K562 (cell line): ENCODE data around the gene GRK1. TPM values are rescaled to one million over a fixed set of nuclear protein-coding genes. Genes with fewer than 3 reads are reported as not detected.

Experiments
- ATAC-seq: fragments of 200-7000 bp; cut with Tn5 transposase; 3 replicates; pipeline ENCODE4 v1.9.1; 2020; ENCODE audit warnings: moderate library complexity
- BruUV-seq: library from RNA; stranded (reverse); fragments of 400-500 nt; replicated peaks from 2 replicates; lab custom pipeline; 2021; lab: Mats Ljungman, UMichigan
- CTCF ChIA-PET: fragments of 300-600 bp; formaldehyde crosslinking; extraction: SDS; loops from one replicate; lab custom pipeline; 2021; ENCODE audit warnings: low intra/inter-chr PET ratio; lab: Yijun Ruan, JAX
- POLR2A ChIA-PET: fragments of 300-600, 350-650 bp; sonication (Branson Sonifier 250); formaldehyde crosslinking; extraction: SDS; loops from one replicate; lab custom pipeline; 2021; ENCODE audit warnings: antibody characterized with exemption, inconsistent platforms; lab: Yijun Ruan, JAX
- DNase-seq, 4 experiments: peaks; one replicate each; pipeline versions ENCODE4 v3.0.0 to v3.0.0-alpha.2; 2011 to 2018; ENCODE audit warnings: low spot score in 3 of 4, mixed read lengths in 3 of 4; ENCODE audit errors: extremely low read depth in 1 of 4
- FAIRE-seq: peaks from 2 replicates; lab custom pipeline; 2011; peaks lifted over from hg19 to GRCh38; lab: Jason Lieb, UNC
- H2AFZ ChIP-seq: 2 replicates; pipeline ENCODE4 v1.6.0; 2011; ENCODE audit warnings: low read depth, low read length, control low read depth, inconsistent platforms
- H3K27ac ChIP-seq: fragments of 200-600 bp; 3 replicates; pipeline ENCODE4 v1.8.0; 2011; ENCODE audit warnings: low read depth, mild to moderate bottlenecking, control low read depth, inconsistent platforms, low read length, moderate library complexity, mixed read lengths; ENCODE audit errors: extremely low read depth
- H3K27me3 ChIP-seq, 2 experiments: fragments of 300-600 bp in 1 of 2; 2 replicates in 1 of 2; 3 replicates in 1 of 2; pipeline versions ENCODE4 v1.6.0 to v1.8.0; 2011; ENCODE audit warnings: inconsistent platforms in 2 of 2, low read length in 2 of 2, mild to moderate bottlenecking in 1 of 2, mixed read lengths in 1 of 2, moderate library complexity in 1 of 2; ENCODE audit not compliant: control insufficient read depth in 2 of 2, insufficient read depth in 2 of 2
- H3K36me3 ChIP-seq: fragments of 300-600 bp; 3 replicates; pipeline ENCODE4 v1.8.0; 2011; ENCODE audit warnings: mild to moderate bottlenecking, low read length, inconsistent platforms; ENCODE audit not compliant: control insufficient read depth, insufficient read depth
- H3K4me1 ChIP-seq, 2 experiments: fragments of 200-600 bp in 1 of 2; replicated peaks in 1 of 2; 2 replicates in 1 of 2; 3 replicates in 1 of 2; pipeline versions ENCODE4 v1.5.1 to v1.8.0; 2011; ENCODE audit warnings: inconsistent platforms in 2 of 2, low read length in 2 of 2, mild to moderate bottlenecking in 1 of 2, mixed read lengths in 1 of 2, moderate library complexity in 1 of 2; ENCODE audit not compliant: control insufficient read depth in 2 of 2, insufficient read depth in 2 of 2
- H3K4me2 ChIP-seq: 2 replicates; pipeline ENCODE4 v1.6.1; 2011; ENCODE audit warnings: low read length, control low read depth, inconsistent platforms, mixed read lengths; ENCODE audit not compliant: insufficient read depth
- H3K4me3 ChIP-seq: fragments of 200-600 bp; sonication (generic), shearing (Covaris generic); 2 replicates; pipeline ENCODE4 v1.5.1; 2016; ENCODE audit warnings: control low read depth, inconsistent platforms
- H3K79me2 ChIP-seq: fragments of 200-600 bp; 3 replicates; pipeline ENCODE4 v1.8.0; 2011; ENCODE audit warnings: low read length, inconsistent platforms; ENCODE audit not compliant: control insufficient read depth, insufficient read depth
- H3K9ac ChIP-seq, 2 experiments: 2 replicates each; pipeline versions ENCODE4 v1.6.0 to v1.6.1; 2011; ENCODE audit warnings: low read depth in 2 of 2, low read length in 2 of 2, control low read depth in 1 of 2, inconsistent platforms in 1 of 2, mild to moderate bottlenecking in 1 of 2, mixed read lengths in 1 of 2; ENCODE audit not compliant: insufficient read depth in 1 of 2
- H3K9me1 ChIP-seq: one replicate; pipeline ENCODE4 v1.6.0; 2011; ENCODE audit warnings: inconsistent platforms, mild to moderate bottlenecking, low read length, moderate library complexity; ENCODE audit not compliant: control insufficient read depth, insufficient read depth
- H3K9me3 ChIP-seq: replicated peaks from 2 replicates; pipeline ENCODE4 v1.5.1; 2011; ENCODE audit warnings: low read depth, low read length, inconsistent platforms; ENCODE audit not compliant: control insufficient read depth, insufficient read depth
- H4K20me1 ChIP-seq: replicated peaks from 2 replicates; pipeline ENCODE4 v1.6.1; 2011; ENCODE audit warnings: low read length, inconsistent platforms, mixed read lengths; ENCODE audit not compliant: control insufficient read depth, insufficient read depth
- CREB5 ChIP-seq: fragments of 250-450 bp; sonication (Bioruptor Pico); IDR thresholded peaks from 2 replicates; pipeline ENCODE4 v1.5.0; 2020; ENCODE audit warnings: mild to moderate bottlenecking
- ESRRB ChIP-seq: fragments of 250-450 bp; sonication (Bioruptor Pico); IDR thresholded peaks from 2 replicates; pipeline ENCODE4 v1.5.0; 2020; ENCODE audit warnings: mild to moderate bottlenecking, moderate library complexity, borderline replicate concordance
- ETV6 ChIP-seq, 3 experiments: fragments of 150-350 bp in 1 of 3; sonication (generic) in 1 of 3; formaldehyde crosslinking in 1 of 3; IDR thresholded peaks; 2 replicates each; pipeline versions ENCODE4 v1.6.1 to v1.8.0; 2014 to 2022; ENCODE audit warnings: borderline replicate concordance in 2 of 3, low read depth in 2 of 3, antibody characterized with exemption in 1 of 3, low read length in 1 of 3, mild to moderate bottlenecking in 1 of 3, missing genetic modification reagents in 1 of 3
- KDM4B ChIP-seq, 2 experiments: fragments of 450-650 bp in 1 of 2; sonication (generic) in 1 of 2; IDR thresholded peaks; 2 replicates each; pipeline ENCODE4 v1.6.1; 2016 to 2017; ENCODE audit warnings: borderline replicate concordance in 2 of 2, antibody characterized with exemption in 1 of 2, low read depth in 1 of 2, mild to moderate bottlenecking in 1 of 2
- SMARCB1 ChIP-seq: IDR thresholded peaks from 2 replicates; pipeline ENCODE4 v1.6.1; 2011; ENCODE audit warnings: improper control_type of control experiment, low read depth; ENCODE audit not compliant: insufficient read length
- STAT5A ChIP-seq: IDR thresholded peaks from 2 replicates; pipeline ENCODE4 v1.6.1; 2012; ENCODE audit warnings: low read length, inconsistent platforms, borderline replicate concordance
- TFAP4 ChIP-seq: sonication (generic); formaldehyde crosslinking; IDR thresholded peaks from 2 replicates; pipeline ENCODE4 v1.8.0; 2022; ENCODE audit warnings: missing genetic modification reagents, mild to moderate bottlenecking, moderate library complexity, borderline replicate concordance
- ZEB2 ChIP-seq: fragments of 450-650 bp; IDR thresholded peaks from 2 replicates; pipeline ENCODE4 v1.6.1; 2016
- ZKSCAN8 ChIP-seq: fragments of 200-800 bp; sonication (Bioruptor generic); IDR thresholded peaks from 2 replicates; pipeline ENCODE4 v1.6.1; 2016; ENCODE audit warnings: missing genetic modification characterization, missing compliant biosample characterization
- ZNF592 ChIP-seq: fragments of 450-650 bp; IDR thresholded peaks from 2 replicates; pipeline ENCODE4 v1.6.1; 2017; ENCODE audit warnings: antibody characterized with exemption, mild to moderate bottlenecking
- WGBS: fragments of 100-300 bp; shearing (Covaris generic); methylation state at CpG from one replicate; pipeline ENCODE4 v1.1.6; 2016; ENCODE audit warnings: low coverage, mixed read lengths; ENCODE audit not compliant: insufficient coverage; ENCODE audit errors: missing lambda C conversion rate; 5-methylcytosine and 5-hydroxymethylcytosine counted together
- in situ Hi-C: fragments of 300-500 bp; cut with MboI; formaldehyde crosslinking; loops from 4 replicates; pipeline ENCODE4 v1.15.0; 2018; ENCODE audit warnings: inconsistent platforms, mixed read lengths
- intact Hi-C: fragments of 100-400 bp; cut with micrococcal nuclease; formaldehyde crosslinking; loops from 2 replicates; pipeline ENCODE4 v1.14.2; 2022
- polyA plus RNA-seq, 8 experiments: library from polyadenylated mRNA; depleted of rRNA in 4 of 8; stranded (reverse) in 5 of 8; unstranded in 3 of 8; fragments of >200 nt; fragmentation: Nextera tagmentation in 2 of 8; fragmentation: Illumina TruSeq in 1 of 8; extraction: Ambion mirVana in 2 of 8; extraction: Trizol in 1 of 8; gene quantifications; 2 replicates each; pipeline versions ENCODE4 v1.2.1 to v1.2.3, GENCODE V29; 2011 to 2014; ENCODE audit warnings: inconsistent platforms in 1 of 8, missing spikeins in 1 of 8
- total RNA-seq, 7 experiments: library from RNA; depleted of rRNA in 6 of 7; stranded (reverse); fragments of >200 nt in 6 of 7; fragmentation: Illumina TruSeq in 2 of 7; extraction: Trizol in 2 of 7; gene quantifications; 2 replicates each; pipeline versions ENCODE4 v1.2.1 to v1.2.3, GENCODE V29; 2011 to 2021; ENCODE audit warnings: low replicate concordance in 1 of 7

Gene GRK1
- total and polyA plus RNA-seq, 9 of the 15 experiments (the other 6 are each of a cell fraction or from before 2014, with no cell fraction given) = 0.09 TPM; not detected in 8

GRCh38 chr13:113666329-113666670 is 719 bp upstream of the GRK1 start:
- H3K9me1 ChIP-seq = no peaks in the 10 kb centered on the region
- no peak overlapping the region for H3K9ac ChIP-seq
- no peak overlapping the region for H3K27ac ChIP-seq
- DNase-seq = no peak
- no TSS peak for BruUV-seq
- H3K4me3 ChIP-seq = no peak overlapping the region
- no peak overlapping the region for H3K4me2 ChIP-seq
- H3K27me3 ChIP-seq = peaks cover 24 to 57% of the 10 kb centered on the region in 2 experiments; a peak in 3 of 5 replicates
- H3K36me3 ChIP-seq = no peaks in the 10 kb centered on the region
- peak; percentile 35; the same call in 1 of the 2 replicates for TF ChIP-seq TFAP4
- TF ChIP-seq ZKSCAN8 (CRISPR knock-in tag) = no peak
- no peak for TF ChIP-seq ESRRB (CRISPR knock-in tag)
- no peak for TF ChIP-seq KDM4B (IDR thresholded peaks at IDR 0.05; ENCODE audit: borderline replicate concordance in 2 of 2, low read depth in 1 of 2)
- no peak for TF ChIP-seq ZNF592
- no peak for TF ChIP-seq SMARCB1
- TF ChIP-seq ZEB2 = peak; percentile 11; the same call in 1 of the 2 replicates
- no peak for TF ChIP-seq STAT5A
- TF ChIP-seq ETV6 (IDR thresholded peaks at IDR 0.05; ENCODE audit: borderline replicate concordance in 1 of 2, low read depth in 2 of 2, low read length in 1 of 2) = no peak
- no peak for TF ChIP-seq ETV6 (CRISPR knock-in tag; IDR thresholded peaks at IDR 0.05; ENCODE audit: borderline replicate concordance)
- no peak for TF ChIP-seq CREB5
- H2AFZ ChIP-seq = no peak overlapping the region
- no peaks in the 10 kb centered on the region for H3K79me2 ChIP-seq
- peaks cover 0 to 8% of the 10 kb centered on the region in 2 experiments; a peak in 2 of 5 replicates for H3K4me1 ChIP-seq
- no peaks in the 10 kb centered on the region for H3K9me3 ChIP-seq
- no peak for ATAC-seq
- in situ Hi-C loops = loop anchor here (10.0 kb wide), 1 partner anchor 59 kb away; no protein-coding TSS in a partner anchor
- intact Hi-C loops = no loop called here
- H4K20me1 ChIP-seq = no peaks in the 10 kb centered on the region
- no CpG with 5 or more reads among the region's 2 CpGs for WGBS
- ChIA-PET CTCF (no interaction called here), POLR2A (no interaction called here)
- no peak for FAIRE-seq
